GM18499 (cell line): ENCODE data around the gene DAZL.

Source experiments
- ATAC-seq: cut with Tn5 transposase; IDR thresholded peaks from one replicate; pipeline ENCODE4 v1.9.1; 2021; ENCODE audit warnings: moderate number of reproducible peaks; ENCODE audit not compliant: insufficient read depth, unreplicated experiment

Gene DAZL

GRCh38 chr3:16547561-16548357 lies 57.5 kb downstream of the DAZL start:
- no peak for ATAC-seq

- ATAC-seq = no peak
Observed at GRCh38 chr3:16546186-16547010, 58.8 kb downstream of the DAZL start.

DNA sequence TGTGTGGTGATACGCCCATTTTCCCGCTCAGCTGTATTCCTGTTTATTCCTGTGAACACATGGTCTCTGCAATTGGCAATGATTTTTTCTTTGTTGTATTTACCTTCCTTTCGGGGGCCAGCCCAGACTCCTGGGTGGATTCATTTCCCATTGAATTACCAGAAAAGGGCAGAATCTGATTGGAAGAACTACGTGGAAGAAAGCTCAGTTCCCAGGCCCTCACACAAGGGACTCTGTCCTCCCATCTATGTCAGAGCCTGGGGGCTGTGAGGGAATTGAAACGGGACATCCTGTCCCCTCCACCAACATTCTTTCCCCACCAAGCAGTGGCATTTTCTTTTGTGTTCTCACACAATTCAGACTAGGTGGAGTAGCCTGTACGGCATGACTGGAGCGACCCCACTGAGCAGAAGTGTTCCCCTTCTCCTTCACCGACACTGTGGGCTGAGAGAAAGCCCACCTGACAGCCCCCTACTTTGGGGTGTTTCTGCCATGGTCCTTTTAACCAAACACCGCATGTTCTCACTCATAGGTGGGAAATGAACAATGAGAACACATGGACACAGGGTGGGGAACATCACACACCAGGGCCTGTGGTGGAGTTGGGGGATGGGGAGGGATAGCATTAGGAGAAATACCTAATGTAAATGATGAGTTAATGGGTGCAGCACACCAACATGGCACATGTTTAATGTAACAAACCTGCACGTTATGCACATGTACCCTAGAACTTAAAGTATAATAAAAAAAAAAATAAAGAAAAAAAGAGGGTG lies 59.6 kb downstream of the DAZL start:
- no peak for ATAC-seq

DNA sequence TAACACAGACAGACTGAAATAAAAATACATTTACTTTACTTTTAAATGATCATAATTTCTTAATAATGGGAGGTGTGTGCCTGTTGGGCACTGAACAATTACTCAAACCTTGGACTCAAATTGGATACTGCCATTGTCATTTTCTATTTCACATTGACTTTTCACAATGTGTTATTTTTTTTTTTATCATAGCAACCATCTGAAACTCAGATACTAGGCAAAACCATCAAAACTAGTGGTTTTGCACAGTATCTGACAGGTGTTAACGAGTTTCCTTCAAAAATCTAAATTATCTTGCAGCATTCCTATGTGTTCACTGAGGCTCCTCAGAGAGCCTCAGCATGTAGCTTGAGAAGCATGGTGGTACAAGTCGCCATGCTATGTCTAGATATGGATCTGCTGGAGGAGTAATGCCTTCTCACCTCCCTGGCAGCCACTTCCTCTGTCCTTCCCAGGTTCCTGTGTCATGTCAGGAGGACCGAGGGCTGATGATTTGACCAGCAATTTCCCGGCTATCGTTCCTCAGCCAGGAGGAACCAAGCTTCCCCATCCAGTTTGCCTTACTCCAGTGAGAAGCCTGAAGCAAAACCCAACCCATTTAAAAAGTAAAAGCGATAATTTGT lies 61.9 kb downstream of the DAZL start:
- ATAC-seq = no peak

DNA sequence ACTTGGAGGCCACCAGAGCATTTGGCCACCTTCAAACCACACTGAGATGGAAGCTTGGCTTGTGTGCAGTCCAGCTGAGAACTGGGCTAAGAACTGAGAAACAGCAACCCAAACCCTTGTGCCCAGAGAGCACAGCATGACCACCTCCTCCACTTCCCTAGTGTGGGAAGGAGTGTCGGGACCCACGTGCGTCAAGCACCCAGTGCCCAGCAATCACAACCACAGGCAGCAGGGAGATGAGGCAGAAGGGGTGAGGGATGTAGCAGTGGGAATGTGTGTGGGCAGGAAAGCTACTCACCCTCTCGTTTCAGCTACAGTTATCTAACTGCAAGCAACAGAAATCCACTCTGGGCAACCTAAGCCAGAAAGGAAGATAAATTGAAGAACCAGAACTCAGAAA lies 66.7 kb downstream of the DAZL start:
- ATAC-seq = no peak

GRCh38 chr3:16536996-16537395 lies 68.2 kb downstream of the DAZL start:
- no peak for ATAC-seq
